OCI-LY1 (cell line): Measurements from ENCODE around the gene FAM151A.

Experiments used
- H2AFZ ChIP-seq: fragments of 200-600 bp; sonication (generic), shearing (Covaris generic); 2 replicates; pipeline ENCODE4 v1.6.0; 2014; ENCODE audit warnings: antibody characterized with exemption, mild to moderate bottlenecking, low read length
- H3F3A ChIP-seq: fragments of 200-600 bp; sonication (generic), shearing (Covaris generic); 2 replicates; pipeline ENCODE4 v1.6.0; 2014; ENCODE audit warnings: mild to moderate bottlenecking, antibody characterized with exemption, low read length, moderate library complexity; ENCODE audit not compliant: insufficient read depth
- H3K27ac ChIP-seq: fragments of 200-600 bp; sonication (generic); 2 replicates; pipeline ENCODE4 v1.5.1; 2014; ENCODE audit warnings: low read length, mixed run types, mild to moderate bottlenecking, low read depth; ENCODE audit not compliant: poor library complexity, severe bottlenecking
- H3K27me3 ChIP-seq: fragments of 200-600 bp; sonication (generic); 2 replicates; pipeline ENCODE4 v1.6.0; 2014; ENCODE audit warnings: antibody characterized with exemption, mild to moderate bottlenecking, low read length, moderate library complexity; ENCODE audit not compliant: insufficient read depth
- H3K36me3 ChIP-seq: fragments of 200-600 bp; sonication (generic); 2 replicates; pipeline ENCODE4 v1.6.1; 2014; ENCODE audit warnings: mild to moderate bottlenecking, antibody characterized with exemption, low read length, moderate library complexity, mixed read lengths; ENCODE audit not compliant: insufficient read depth
- H3K4me1 ChIP-seq: fragments of 200-600 bp; sonication (generic); 2 replicates; pipeline ENCODE4 v1.5.1; 2014; ENCODE audit warnings: mild to moderate bottlenecking, low read length, moderate library complexity; ENCODE audit not compliant: insufficient read depth, severe bottlenecking
- H3K4me2 ChIP-seq: fragments of 200-600 bp; sonication (generic), shearing (Covaris generic); 2 replicates; pipeline ENCODE4 v1.6.1; 2014; ENCODE audit warnings: low read length
- H3K4me3 ChIP-seq: fragments of 200-600 bp; sonication (generic); 2 replicates; pipeline ENCODE4 v1.5.1; 2014; ENCODE audit warnings: low read length, low read depth, mild to moderate bottlenecking, mixed read lengths; ENCODE audit not compliant: poor library complexity, severe bottlenecking
- H3K79me2 ChIP-seq: fragments of 200-600 bp; shearing (Covaris generic); 2 replicates; pipeline ENCODE4 v1.6.1; 2016; ENCODE audit warnings: mixed run types, low read length, mixed read lengths; ENCODE audit not compliant: insufficient read depth
- H3K9ac ChIP-seq: fragments of 200-600 bp; sonication (generic), shearing (Covaris generic); 2 replicates; pipeline ENCODE4 v1.6.1; 2014; ENCODE audit warnings: mild to moderate bottlenecking, low read length, mixed read lengths
- H3K9me2 ChIP-seq: fragments of 200-600 bp; sonication (generic), shearing (Covaris generic); 2 replicates; pipeline ENCODE4 v1.6.1; 2014; ENCODE audit warnings: low read depth, mild to moderate bottlenecking, low read length, mixed read lengths
- H3K9me3 ChIP-seq: fragments of 200-600 bp; shearing (Covaris generic); 2 replicates; pipeline ENCODE4 v1.6.1; 2014; ENCODE audit warnings: low read length, mixed read lengths
- H4K20me1 ChIP-seq: fragments of 200-600 bp; sonication (generic), shearing (Covaris generic); 2 replicates; pipeline ENCODE4 v1.6.0; 2016; ENCODE audit warnings: mild to moderate bottlenecking, low read length; ENCODE audit not compliant: insufficient read depth
- EZH2 ChIP-seq: fragments of 200-600 bp; sonication (generic), shearing (Covaris generic); IDR thresholded peaks from 2 replicates; pipeline ENCODE4 v1.8.0; 2017; ENCODE audit warnings: borderline replicate concordance, mixed run types, mild to moderate bottlenecking, antibody characterized with exemption, low read length, moderate library complexity, mixed read lengths
- TF ChIP-seq, protein P1 (sequence below): fragments of 200-600 bp; sonication (generic), shearing (Covaris generic); IDR thresholded peaks from 2 replicates; pipeline ENCODE4 v1.5.1; 2017; ENCODE audit warnings: mild to moderate bottlenecking, antibody characterized with exemption, low read length, moderate library complexity, mixed read lengths

The FAM151A gene

DNA sequence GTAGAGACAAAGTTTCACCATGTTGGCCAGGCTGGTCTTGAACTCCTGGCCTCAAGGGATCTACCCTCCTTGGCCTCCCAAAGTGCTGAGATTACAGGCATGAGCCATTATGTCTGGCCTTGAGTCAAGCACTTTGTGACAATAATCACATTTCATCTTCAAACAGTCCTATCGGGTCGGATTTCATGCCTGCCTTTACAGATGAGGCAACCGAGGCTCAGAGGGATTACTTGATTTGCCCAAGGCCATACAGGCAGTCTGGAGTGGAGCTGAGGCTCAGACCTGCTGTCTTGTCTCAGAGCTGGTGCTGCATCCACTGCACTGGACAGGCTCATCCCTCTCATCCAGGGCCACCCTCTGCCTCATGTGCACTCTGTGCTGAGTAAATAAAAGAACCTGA, 26.6 kb downstream of the FAM151A start:
- TF ChIP-seq EZH2 = no peak
- TF ChIP-seq, protein P1, sequence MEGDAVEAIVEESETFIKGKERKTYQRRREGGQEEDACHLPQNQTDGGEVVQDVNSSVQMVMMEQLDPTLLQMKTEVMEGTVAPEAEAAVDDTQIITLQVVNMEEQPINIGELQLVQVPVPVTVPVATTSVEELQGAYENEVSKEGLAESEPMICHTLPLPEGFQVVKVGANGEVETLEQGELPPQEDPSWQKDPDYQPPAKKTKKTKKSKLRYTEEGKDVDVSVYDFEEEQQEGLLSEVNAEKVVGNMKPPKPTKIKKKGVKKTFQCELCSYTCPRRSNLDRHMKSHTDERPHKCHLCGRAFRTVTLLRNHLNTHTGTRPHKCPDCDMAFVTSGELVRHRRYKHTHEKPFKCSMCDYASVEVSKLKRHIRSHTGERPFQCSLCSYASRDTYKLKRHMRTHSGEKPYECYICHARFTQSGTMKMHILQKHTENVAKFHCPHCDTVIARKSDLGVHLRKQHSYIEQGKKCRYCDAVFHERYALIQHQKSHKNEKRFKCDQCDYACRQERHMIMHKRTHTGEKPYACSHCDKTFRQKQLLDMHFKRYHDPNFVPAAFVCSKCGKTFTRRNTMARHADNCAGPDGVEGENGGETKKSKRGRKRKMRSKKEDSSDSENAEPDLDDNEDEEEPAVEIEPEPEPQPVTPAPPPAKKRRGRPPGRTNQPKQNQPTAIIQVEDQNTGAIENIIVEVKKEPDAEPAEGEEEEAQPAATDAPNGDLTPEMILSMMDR = no peak
- H3K27me3 ChIP-seq = no peaks in the 10 kb centered on the region
- H3K4me2 ChIP-seq = no peak overlapping the region
- H2AFZ ChIP-seq = no peak overlapping the region
- no peaks in the 10 kb centered on the region for H3F3A ChIP-seq
- H3K4me1 ChIP-seq = no peaks in the 10 kb centered on the region
- H3K27ac ChIP-seq = no peak overlapping the region
- no peaks in the 10 kb centered on the region for H4K20me1 ChIP-seq
- H3K36me3 ChIP-seq = no peaks in the 10 kb centered on the region
- H3K79me2 ChIP-seq = no peaks in the 10 kb centered on the region
- no peaks in the 10 kb centered on the region for H3K9me3 ChIP-seq
- no peak overlapping the region for H3K9ac ChIP-seq
- no peaks in the 10 kb centered on the region for H3K9me2 ChIP-seq
- H3K4me3 ChIP-seq = no peak overlapping the region

DNA sequence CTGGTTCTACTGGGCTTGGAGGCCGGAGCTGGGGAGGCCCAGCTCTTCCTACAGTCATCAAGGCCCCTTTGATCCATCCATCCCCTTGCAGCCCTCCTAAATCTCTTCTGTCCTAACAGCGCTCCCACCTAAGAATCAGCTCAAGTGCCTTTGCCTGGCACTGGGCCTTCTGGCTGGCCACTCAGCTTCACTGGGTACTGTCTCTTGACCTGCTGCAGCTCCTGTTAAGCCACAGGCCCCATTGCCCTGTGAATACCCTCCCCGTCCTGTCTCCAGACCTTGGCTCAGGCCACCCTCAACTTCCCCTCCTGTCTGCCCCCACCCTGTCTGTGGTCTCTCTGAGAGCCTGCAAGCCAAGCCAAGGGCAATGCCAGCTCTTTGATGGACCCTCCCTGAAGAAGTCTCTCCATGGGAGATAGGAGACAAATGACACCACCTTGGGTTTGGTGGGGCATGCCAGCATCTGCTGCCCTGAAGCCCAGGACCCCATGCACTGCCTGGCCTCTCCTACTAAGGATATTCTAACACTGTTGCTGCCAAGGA, 27.3 kb downstream of the FAM151A start:
- H3K9ac ChIP-seq = no peak overlapping the region
- no peaks in the 10 kb centered on the region for H4K20me1 ChIP-seq
- H3K4me1 ChIP-seq = no peaks in the 10 kb centered on the region
- H3F3A ChIP-seq = no peaks in the 10 kb centered on the region
- H3K27ac ChIP-seq = no peak overlapping the region
- no peak overlapping the region for H2AFZ ChIP-seq
- H3K4me3 ChIP-seq = no peak overlapping the region
- H3K27me3 ChIP-seq = no peaks in the 10 kb centered on the region
- TF ChIP-seq, protein P1 = no peak
- TF ChIP-seq EZH2 = no peak
- H3K79me2 ChIP-seq = no peaks in the 10 kb centered on the region
- H3K9me2 ChIP-seq = no peaks in the 10 kb centered on the region
- H3K36me3 ChIP-seq = no peaks in the 10 kb centered on the region
- H3K4me2 ChIP-seq = no peak overlapping the region
- no peaks in the 10 kb centered on the region for H3K9me3 ChIP-seq

- Histone ChIP-seq H3K4me3 (no peak overlapping the region), H3K9me3 (no peaks in the 10 kb centered on the region), H3K36me3 (no peaks in the 10 kb centered on the region), H3K27ac (no peak overlapping the region), H3K27me3 (no peaks in the 10 kb centered on the region), H4K20me1 (no peaks in the 10 kb centered on the region), H3K4me1 (no peaks in the 10 kb centered on the region), H3K9me2 (no peaks in the 10 kb centered on the region), H3K4me2 (no peak overlapping the region), H3K9ac (no peak overlapping the region), H3K79me2 (no peaks in the 10 kb centered on the region), H2AFZ (no peak overlapping the region), H3F3A (no peaks in the 10 kb centered on the region)
- TF ChIP-seq EZH2 = no peak
- TF ChIP-seq, protein P1 = no peak
These were observed 28.9 kb downstream of the FAM151A start for GRCh38 chr1:54594463-54594862.
